B cell (primary cell): Measurements from ENCODE around the gene HIC2. TPM values are rescaled to one million over a fixed set of nuclear protein-coding genes. Genes with fewer than 3 reads are reported as not detected.

Source experiments
- ATAC-seq: fragments of 200-7000 bp; cut with Tn5 transposase; one replicate; pipeline ENCODE4 v1.10.0; 2021; ENCODE audit warnings: low read depth, mild to moderate bottlenecking, moderate number of reproducible peaks, moderate library complexity
- CTCF ChIA-PET: fragments of 350-600 bp; sonication (Branson Sonifier 250); formaldehyde crosslinking; loops from one replicate; lab custom pipeline; 2021; ENCODE audit warnings: antibody characterized with exemption, inconsistent platforms; lab: Charles Lee
- POLR2A ChIA-PET: fragments of 350-600 bp; sonication (Branson Sonifier 250); formaldehyde crosslinking; loops from one replicate; lab custom pipeline; 2021; ENCODE audit warnings: antibody characterized with exemption; lab: Charles Lee
- DNase-seq: peaks from one replicate; pipeline ENCODE4 v3.0.0; 2013
- H2AFZ ChIP-seq: 2 replicates; pipeline ENCODE4 v1.6.1; 2012; ENCODE audit warnings: mild to moderate bottlenecking, low read depth, low read length; ENCODE audit not compliant: insufficient read depth, poor library complexity, severe bottlenecking
- H3K27ac ChIP-seq, 2 donors: 1 replicate in 1 of 2; 2 replicates in 1 of 2; pipeline ENCODE4 v1.5.1; 2012 to 2013; ENCODE audit warnings: low read length in 2 of 2, mild to moderate bottlenecking in 2 of 2, moderate library complexity in 1 of 2
- H3K27me3 ChIP-seq, 4 experiments: fragments of 200-600 bp in 1 of 4; sonication (generic) in 1 of 4; replicated peaks in 1 of 4; 1 replicate in 2 of 4; 2 replicates in 2 of 4; pipeline versions ENCODE4 v1.6.1 to v1.7.0; 2013 to 2016; ENCODE audit warnings: low read length in 3 of 4, mild to moderate bottlenecking in 2 of 4, mixed read lengths in 1 of 4, moderate library complexity in 1 of 4; ENCODE audit not compliant: insufficient read depth in 4 of 4, control insufficient read depth in 3 of 4; ENCODE audit errors: control extremely low read depth in 1 of 4
- H3K36me3 ChIP-seq, 2 experiments: replicated peaks in 1 of 2; 1 replicate in 1 of 2; 2 replicates in 1 of 2; pipeline versions ENCODE4 v1.6.1 to v1.7.1; 2013; ENCODE audit warnings: low read length in 1 of 2; ENCODE audit not compliant: insufficient read depth in 2 of 2, control insufficient read depth in 1 of 2; ENCODE audit errors: control extremely low read depth in 1 of 2, extremely low read depth in 1 of 2
- H3K4me1 ChIP-seq, 2 donors: fragments of 200-600 bp in 1 of 2; sonication (generic) in 1 of 2; 1 replicate in 1 of 2; 2 replicates in 1 of 2; pipeline versions ENCODE4 v1.5.1 to v1.6.1; 2013 to 2017; ENCODE audit warnings: low read length in 2 of 2; ENCODE audit not compliant: control insufficient read depth in 2 of 2, insufficient read depth in 2 of 2
- H3K4me2 ChIP-seq: replicated peaks from 2 replicates; pipeline ENCODE3; 2012; ENCODE audit warnings: mild to moderate bottlenecking, low read depth, low read length; ENCODE audit not compliant: poor library complexity, severe bottlenecking
- H3K4me3 ChIP-seq, 5 experiments: fragments of 200-600 bp in 1 of 5; sonication (generic) in 1 of 5; 1 replicate in 3 of 5; 2 replicates in 2 of 5; pipeline versions ENCODE4 v1.5.1 to v1.7.0; 2011 to 2016; ENCODE audit warnings: low read length in 4 of 5, mild to moderate bottlenecking in 4 of 5, low read depth in 2 of 5, control low read depth in 1 of 5, moderate library complexity in 1 of 5; ENCODE audit not compliant: insufficient read depth in 1 of 5; ENCODE audit errors: control extremely low read depth in 1 of 5, extremely low read depth in 1 of 5
- H3K79me2 ChIP-seq: fragments of 200-600 bp; sonication (generic); one replicate; pipeline ENCODE4 v1.6.0; 2016; ENCODE audit warnings: low read length; ENCODE audit not compliant: control insufficient read depth, insufficient read depth
- H3K9ac ChIP-seq: fragments of 200-600 bp; sonication (generic); 2 replicates; pipeline ENCODE4 v1.6.1; 2017; ENCODE audit warnings: mild to moderate bottlenecking, low read length, moderate library complexity
- H3K9me3 ChIP-seq, 3 donors: one replicate each; pipeline versions ENCODE4 v1.6.1 to v1.7.1; 2013; ENCODE audit warnings: low read length in 2 of 3; ENCODE audit not compliant: control insufficient read depth in 2 of 3, insufficient read depth in 1 of 3; ENCODE audit errors: control extremely low read depth in 1 of 3
- H4K20me1 ChIP-seq: 2 replicates; pipeline ENCODE4 v1.6.0; 2012; ENCODE audit warnings: mild to moderate bottlenecking, low read length; ENCODE audit not compliant: insufficient read depth, control insufficient read depth, poor library complexity, severe bottlenecking
- H3K27ac Mint-ChIP-seq: one replicate; pipeline ENCODE4 v1.8.0; 2021; ENCODE audit warnings: mixed read lengths
- H3K27me3 Mint-ChIP-seq: one replicate; pipeline ENCODE4 v1.8.0; 2021; ENCODE audit warnings: mixed read lengths
- H3K4me1 Mint-ChIP-seq: one replicate; pipeline ENCODE4 v1.8.0; 2021; ENCODE audit warnings: mixed read lengths
- H3K4me3 Mint-ChIP-seq: one replicate; pipeline ENCODE4 v1.8.0; 2021; ENCODE audit warnings: mixed read lengths
- H3K9me3 Mint-ChIP-seq: one replicate; pipeline ENCODE4 v1.8.0; 2022; ENCODE audit warnings: mixed read lengths; ENCODE audit not compliant: insufficient read depth
- EZH2 ChIP-seq: IDR thresholded peaks from 2 replicates; pipeline ENCODE4 v1.6.1; 2012; ENCODE audit warnings: borderline replicate concordance, low read depth, mild to moderate bottlenecking, moderate library complexity, low read length; ENCODE audit not compliant: insufficient read depth, poor library complexity, severe bottlenecking
- WGBS: methylation state at CpG from one replicate; pipeline ENCODE4 v1.1.5; 2013; ENCODE audit warnings: missing lambda C conversion rate; ENCODE audit not compliant: insufficient coverage; 5-methylcytosine and 5-hydroxymethylcytosine counted together
- intact Hi-C: fragments of 100-400 bp; cut with micrococcal nuclease; formaldehyde crosslinking; loops from one replicate; pipeline ENCODE4 v1.10.0; 2022
- polyA plus RNA-seq: library from polyadenylated mRNA; depleted of rRNA; stranded (reverse); fragments of >200 nt; gene quantifications from 2 replicates; pipeline ENCODE4 v1.2.3, GENCODE V29; 2012
- total RNA-seq, 2 donors: library from RNA; stranded (reverse); fragments of 120-200 nt in 1 of 2; gene quantifications; 1 replicate in 1 of 2; 2 replicates in 1 of 2; pipeline versions ENCODE4 v1.2.3 to v1.2.4, GENCODE V29; 2013 to 2022
- TF ChIP-seq, protein P1 (sequence below): fragments of 200-600 bp; IDR thresholded peaks from one replicate; pipeline ENCODE4 v1.8.0; 2022; ENCODE audit warnings: antibody characterized with exemption, mild to moderate bottlenecking

Gene HIC2
- total and polyA plus RNA-seq, 2 donors (not counting 1 experiment from before 2014, with no cell fraction given): 2.9 to 8.1 TPM

DNA sequence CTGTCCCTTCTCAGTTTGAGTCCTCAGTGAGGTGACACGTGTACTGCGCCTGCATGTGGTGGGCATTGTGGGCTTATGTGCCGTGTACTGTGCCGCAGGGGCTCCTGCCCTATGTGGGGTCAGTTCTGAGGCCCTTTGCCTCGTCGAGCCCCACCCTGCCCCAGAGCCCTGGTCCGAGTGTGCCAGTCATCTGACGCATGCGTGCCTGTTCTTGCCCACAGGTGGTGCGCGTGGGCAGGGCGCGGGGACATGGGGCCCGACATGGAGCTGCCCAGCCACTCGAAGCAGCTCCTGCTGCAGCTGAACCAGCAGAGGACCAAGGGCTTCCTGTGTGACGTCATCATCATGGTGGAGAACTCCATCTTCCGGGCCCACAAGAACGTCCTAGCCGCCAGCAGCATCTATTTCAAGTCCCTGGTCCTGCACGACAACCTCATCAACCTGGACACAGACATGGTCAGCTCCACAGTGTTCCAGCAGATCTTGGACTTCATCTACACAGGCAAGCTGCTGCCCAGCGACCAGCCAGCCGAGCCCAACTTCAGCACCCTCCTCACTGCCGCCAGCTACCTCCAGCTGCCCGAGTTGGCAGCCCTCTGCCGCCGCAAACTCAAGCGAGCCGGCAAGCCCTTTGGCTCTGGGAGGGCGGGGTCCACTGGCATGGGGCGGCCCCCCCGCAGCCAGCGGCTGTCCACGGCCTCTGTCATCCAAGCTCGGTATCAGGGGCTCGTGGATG is 27.7 kb downstream of the HIC2 start:
- ATAC-seq: no peak
- Histone ChIP-seq H2AFZ (no peak overlapping the region), H3K4me3 (no peak overlapping the region), H4K20me1 (peaks cover 9% of the 10 kb centered on the region), H3K9ac (no peak overlapping the region), H3K36me3 (peaks cover 0 to 27% of the 10 kb centered on the region in 2 experiments), H3K4me1 (no peaks in the 10 kb centered on the region), H3K27ac (no peak overlapping the region), H3K79me2 (no peaks in the 10 kb centered on the region), H3K9me3 (no peaks in the 10 kb centered on the region), H3K4me2 (no peak overlapping the region), H3K27me3 (no peaks in the 10 kb centered on the region)
- no peak for DNase-seq
- no peak for TF ChIP-seq EZH2
- TF ChIP-seq, protein P1, sequence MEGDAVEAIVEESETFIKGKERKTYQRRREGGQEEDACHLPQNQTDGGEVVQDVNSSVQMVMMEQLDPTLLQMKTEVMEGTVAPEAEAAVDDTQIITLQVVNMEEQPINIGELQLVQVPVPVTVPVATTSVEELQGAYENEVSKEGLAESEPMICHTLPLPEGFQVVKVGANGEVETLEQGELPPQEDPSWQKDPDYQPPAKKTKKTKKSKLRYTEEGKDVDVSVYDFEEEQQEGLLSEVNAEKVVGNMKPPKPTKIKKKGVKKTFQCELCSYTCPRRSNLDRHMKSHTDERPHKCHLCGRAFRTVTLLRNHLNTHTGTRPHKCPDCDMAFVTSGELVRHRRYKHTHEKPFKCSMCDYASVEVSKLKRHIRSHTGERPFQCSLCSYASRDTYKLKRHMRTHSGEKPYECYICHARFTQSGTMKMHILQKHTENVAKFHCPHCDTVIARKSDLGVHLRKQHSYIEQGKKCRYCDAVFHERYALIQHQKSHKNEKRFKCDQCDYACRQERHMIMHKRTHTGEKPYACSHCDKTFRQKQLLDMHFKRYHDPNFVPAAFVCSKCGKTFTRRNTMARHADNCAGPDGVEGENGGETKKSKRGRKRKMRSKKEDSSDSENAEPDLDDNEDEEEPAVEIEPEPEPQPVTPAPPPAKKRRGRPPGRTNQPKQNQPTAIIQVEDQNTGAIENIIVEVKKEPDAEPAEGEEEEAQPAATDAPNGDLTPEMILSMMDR: no peak
- intact Hi-C loops: no loop called here
- H3K27me3 Mint-ChIP-seq: no peaks in the 10 kb centered on the region
- H3K9me3 Mint-ChIP-seq: no peaks in the 10 kb centered on the region
- no peaks in the 10 kb centered on the region for H3K4me1 Mint-ChIP-seq
- 95% methylated on average over 35 of the region's 35 CpGs for WGBS
- no peak overlapping the region for H3K27ac Mint-ChIP-seq
- CTCF ChIA-PET: no interaction called here
- H3K4me3 Mint-ChIP-seq: no peak overlapping the region
- POLR2A ChIA-PET: interaction anchor here (0.6 kb wide), 1 partner anchor 9 kb away, joined by 3 read pairs; no protein-coding TSS in a partner anchor

DNA sequence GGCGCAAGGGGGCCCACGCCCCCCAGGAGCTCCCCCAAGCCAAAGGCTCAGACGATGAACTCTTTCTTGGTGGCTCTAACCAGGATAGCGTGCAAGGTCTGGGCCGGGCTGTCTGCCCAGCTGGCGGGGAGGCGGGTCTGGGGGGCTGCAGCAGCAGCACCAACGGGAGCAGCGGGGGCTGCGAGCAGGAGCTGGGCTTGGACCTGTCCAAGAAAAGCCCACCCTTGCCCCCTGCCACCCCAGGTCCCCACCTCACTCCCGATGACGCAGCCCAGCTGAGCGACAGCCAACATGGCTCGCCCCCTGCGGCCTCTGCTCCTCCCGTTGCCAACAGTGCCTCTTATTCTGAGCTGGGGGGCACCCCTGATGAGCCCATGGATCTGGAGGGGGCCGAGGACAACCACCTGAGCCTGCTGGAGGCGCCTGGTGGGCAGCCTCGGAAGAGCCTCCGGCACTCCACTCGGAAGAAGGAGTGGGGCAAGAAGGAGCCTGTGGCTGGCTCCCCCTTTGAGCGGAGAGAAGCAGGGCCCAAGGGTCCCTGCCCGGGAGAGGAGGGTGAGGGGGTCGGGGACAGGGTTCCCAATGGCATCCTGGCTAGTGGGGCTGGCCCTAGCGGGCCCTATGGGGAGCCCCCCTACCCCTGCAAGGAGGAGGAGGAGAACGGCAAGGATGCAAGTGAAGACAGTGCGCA is 28.4 kb downstream of the HIC2 start:
- Mint-ChIP-seq H3K27ac (no peak overlapping the region), H3K27me3 (no peaks in the 10 kb centered on the region), H3K4me1 (no peaks in the 10 kb centered on the region), H3K4me3 (no peak overlapping the region), H3K9me3 (no peaks in the 10 kb centered on the region)
- TF ChIP-seq EZH2: no peak
- TF ChIP-seq, protein P1: no peak
- ChIA-PET CTCF (no interaction called here), POLR2A (interaction anchor here (0.6 kb wide), 1 partner anchor 8 kb away, joined by 3 read pairs; no protein-coding TSS in a partner anchor)
- H3K27ac ChIP-seq: no peak overlapping the region
- H3K36me3 ChIP-seq: peaks cover 0 to 27% of the 10 kb centered on the region in 2 experiments
- H3K4me2 ChIP-seq: no peak overlapping the region
- no peaks in the 10 kb centered on the region for H3K79me2 ChIP-seq
- WGBS: 95% methylated on average over 23 of the region's 27 CpGs
- H2AFZ ChIP-seq: no peak overlapping the region
- H3K9ac ChIP-seq: no peak overlapping the region
- H3K4me3 ChIP-seq: no peak overlapping the region
- no peaks in the 10 kb centered on the region for H3K27me3 ChIP-seq
- DNase-seq: no peak
- intact Hi-C loops: no loop called here
- H3K4me1 ChIP-seq: no peaks in the 10 kb centered on the region
- no peaks in the 10 kb centered on the region for H3K9me3 ChIP-seq
- peaks cover 9% of the 10 kb centered on the region for H4K20me1 ChIP-seq
- ATAC-seq: no peak
